IMR-90 (cell line): ENCODE results near the gene TMEM30A. TPM values are rescaled to one million over a fixed set of nuclear protein-coding genes. Genes with fewer than 3 reads are reported as not detected.

Source experiments
- ATAC-seq: fragments of 200-7000 bp; cut with Tn5 transposase; 2 replicates; pipeline ENCODE4 v1.9.1; 2020; ENCODE audit warnings: low read depth, mild to moderate bottlenecking, moderate library complexity
- BruUV-seq: library from RNA; stranded (reverse); fragments of 400-500 nt; replicated peaks from 2 replicates; lab custom pipeline; 2021; lab: Mats Ljungman, UMichigan
- CTCF ChIA-PET: fragments of 300-600 bp; formaldehyde crosslinking; extraction: SDS; loops from one replicate; lab custom pipeline; 2021; ENCODE audit warnings: antibody characterized with exemption; lab: Yijun Ruan, JAX
- POLR2A ChIA-PET: fragments of 300-600 bp; sonication (Branson Sonifier 250); formaldehyde crosslinking; loops from one replicate; lab custom pipeline; 2022; ENCODE audit warnings: antibody characterized with exemption; ENCODE audit not compliant: unreplicated experiment; lab: Charles Lee
- DNase-seq: peaks from one replicate; pipeline ENCODE4 v3.0.0; 2013
- H2AFZ ChIP-seq: replicated peaks from 2 replicates; pipeline ENCODE3; 2013; ENCODE audit warnings: low read length, mild to moderate bottlenecking; ENCODE audit not compliant: poor library complexity
- H2AK5ac ChIP-seq: 2 replicates; pipeline ENCODE4 v1.6.1; 2013; ENCODE audit warnings: low read depth, low read length, inconsistent platforms
- H2AK9ac ChIP-seq: replicated peaks from 2 replicates; pipeline ENCODE3; 2013; ENCODE audit warnings: mild to moderate bottlenecking, low read depth, low read length, moderate library complexity; ENCODE audit not compliant: poor library complexity
- H2BK120ac ChIP-seq: 2 replicates; pipeline ENCODE4 v1.6.1; 2013; ENCODE audit warnings: low read depth, low read length, inconsistent platforms
- H2BK15ac ChIP-seq: 3 replicates; pipeline ENCODE4 v1.6.1; 2013; ENCODE audit warnings: low read depth, low read length, inconsistent platforms
- H2BK20ac ChIP-seq: 2 replicates; pipeline ENCODE4 v1.6.1; 2013; ENCODE audit warnings: low read depth, mild to moderate bottlenecking, inconsistent platforms, low read length, moderate library complexity
- H2BK5ac ChIP-seq: 2 replicates; pipeline ENCODE4 v1.6.1; 2013; ENCODE audit warnings: mild to moderate bottlenecking, low read depth, low read length, inconsistent platforms; ENCODE audit not compliant: poor library complexity, severe bottlenecking
- H3K14ac ChIP-seq: replicated peaks from 2 replicates; pipeline ENCODE4 v1.6.1; 2013; ENCODE audit warnings: low read depth, low read length, inconsistent platforms
- H3K18ac ChIP-seq: 2 replicates; pipeline ENCODE4 v1.6.1; 2013; ENCODE audit warnings: low read depth, low read length, control low read depth
- H3K23ac ChIP-seq: 2 replicates; pipeline ENCODE4 v1.6.1; 2013; ENCODE audit warnings: low read depth, low read length, inconsistent platforms
- H3K27ac ChIP-seq: 2 replicates; pipeline ENCODE4 v1.5.1; 2013; ENCODE audit warnings: mild to moderate bottlenecking, control low read depth, low read length; ENCODE audit not compliant: insufficient read depth
- H3K27me3 ChIP-seq: 2 replicates; pipeline ENCODE4 v1.6.1; 2013; ENCODE audit warnings: low read length; ENCODE audit not compliant: control insufficient read depth, insufficient read depth
- H3K36me3 ChIP-seq: 2 replicates; pipeline ENCODE4 v1.6.1; 2013; ENCODE audit warnings: low read length, mixed read lengths; ENCODE audit not compliant: control insufficient read depth, insufficient read depth
- H3K4ac ChIP-seq: 2 replicates; pipeline ENCODE4 v1.6.1; 2013; ENCODE audit warnings: low read depth, low read length, inconsistent platforms
- H3K4me1 ChIP-seq: 2 replicates; pipeline ENCODE4 v1.6.1; 2013; ENCODE audit warnings: low read length, mixed read lengths; ENCODE audit not compliant: control insufficient read depth, insufficient read depth
- H3K4me2 ChIP-seq: 2 replicates; pipeline ENCODE4 v1.6.1; 2013; ENCODE audit warnings: low read depth, mild to moderate bottlenecking, control low read depth, low read length, moderate library complexity
- H3K4me3 ChIP-seq: 2 replicates; pipeline ENCODE4 v1.5.1; 2013; ENCODE audit warnings: low read depth, mild to moderate bottlenecking, control low read depth, low read length, moderate library complexity; ENCODE audit not compliant: insufficient read depth
- H3K56ac ChIP-seq: 2 replicates; pipeline ENCODE4 v1.6.1; 2013; ENCODE audit warnings: low read length, inconsistent platforms; ENCODE audit not compliant: insufficient read depth; ENCODE audit errors: extremely low read depth
- H3K79me1 ChIP-seq, 2 experiments: 2 replicates each; pipeline ENCODE4 v1.6.1; 2013; ENCODE audit warnings: low read length in 2 of 2, inconsistent platforms in 1 of 2, low read depth in 1 of 2
- H3K9ac ChIP-seq: 2 replicates; pipeline ENCODE4 v1.6.1; 2013; ENCODE audit warnings: low read depth, low read length, control low read depth
- H3K9me1 ChIP-seq: 2 replicates; pipeline ENCODE4 v1.6.1; 2013; ENCODE audit warnings: low read length, inconsistent platforms; ENCODE audit not compliant: insufficient read depth
- H3K9me3 ChIP-seq: 2 replicates; pipeline ENCODE4 v1.6.1; 2013; ENCODE audit warnings: low read length; ENCODE audit not compliant: control insufficient read depth, insufficient read depth
- H4K20me1 ChIP-seq: 2 replicates; pipeline ENCODE4 v1.6.1; 2013; ENCODE audit warnings: low read length, inconsistent platforms; ENCODE audit not compliant: insufficient read depth
- H4K5ac ChIP-seq: 2 replicates; pipeline ENCODE4 v1.6.1; 2013; ENCODE audit warnings: mild to moderate bottlenecking, low read depth, low read length, control low read depth
- H4K8ac ChIP-seq, 2 experiments: 2 replicates each; pipeline ENCODE4 v1.6.1; 2013; ENCODE audit warnings: low read depth in 2 of 2, low read length in 2 of 2, control low read depth in 1 of 2, inconsistent platforms in 1 of 2
- H4K91ac ChIP-seq: 2 replicates; pipeline ENCODE4 v1.6.1; 2013; ENCODE audit warnings: low read depth, low read length, inconsistent platforms; ENCODE audit not compliant: insufficient read depth
- BHLHE40 ChIP-seq: fragments of 150-350 bp; IDR thresholded peaks from 2 replicates; pipeline ENCODE4 v1.6.1; 2016; ENCODE audit warnings: mild to moderate bottlenecking, low read depth, low read length
- CEBPB ChIP-seq: IDR thresholded peaks from 2 replicates; pipeline ENCODE4 v1.6.1; 2012; ENCODE audit warnings: low read depth, low read length, improper control_type of control experiment
- CHD1 ChIP-seq: IDR thresholded peaks from 2 replicates; pipeline ENCODE4 v1.6.1; 2012; ENCODE audit warnings: low read depth, low read length, improper control_type of control experiment
- FOS ChIP-seq: fragments of 150-350 bp; IDR thresholded peaks from 2 replicates; pipeline ENCODE4 v1.6.1; 2016; ENCODE audit warnings: low read depth, low read length
- MAZ ChIP-seq: IDR thresholded peaks from 2 replicates; pipeline ENCODE4 v1.6.1; 2012; ENCODE audit warnings: low read depth, mild to moderate bottlenecking, low read length, improper control_type of control experiment, moderate library complexity, borderline replicate concordance
- MXI1 ChIP-seq: IDR thresholded peaks from 2 replicates; pipeline ENCODE4 v1.6.1; 2012; ENCODE audit warnings: low read depth, mild to moderate bottlenecking, low read length, moderate library complexity, borderline replicate concordance
- POLR2A ChIP-seq: IDR thresholded peaks from 2 replicates; pipeline ENCODE4 v1.6.1; 2012; ENCODE audit warnings: mild to moderate bottlenecking, low read depth, low read length
- RCOR1 ChIP-seq: IDR thresholded peaks from 2 replicates; pipeline ENCODE4 v1.6.1; 2012; ENCODE audit warnings: mild to moderate bottlenecking, low read length, improper control_type of control experiment; ENCODE audit not compliant: insufficient replicate concordance
- SMC3 ChIP-seq: fragments of 150-350 bp; IDR thresholded peaks from 2 replicates; pipeline ENCODE4 v1.6.1; 2016; ENCODE audit warnings: low read depth, mild to moderate bottlenecking, antibody characterized with exemption, low read length, moderate library complexity
- WGBS, 2 experiments: methylation state at CpG; one replicate each; pipeline versions ENCODE4 v1.1.5 to v1.1.7; 2013; ENCODE audit warnings: missing lambda C conversion rate in 2 of 2; ENCODE audit not compliant: insufficient read length in 1 of 2; ENCODE audit errors: extremely low coverage in 2 of 2; 5-methylcytosine and 5-hydroxymethylcytosine counted together
- dilution Hi-C: fragments of 300-500 bp; cut with HindIII; formaldehyde crosslinking; loops from one replicate; pipeline ENCODE4 v1.14.3; 2018; ENCODE audit warnings: low sequenced_read_pairs; ENCODE audit not compliant: unreplicated experiment
- in situ Hi-C: fragments of 300-500 bp; cut with MboI; formaldehyde crosslinking; loops from 3 replicates; pipeline ENCODE4 v1.14.3; 2019; ENCODE audit warnings: low sequenced_read_pairs, inconsistent platforms, mixed read lengths
- intact Hi-C: fragments of 100-400 bp; cut with micrococcal nuclease; formaldehyde crosslinking; loops from 2 replicates; pipeline ENCODE4 v1.10.0; 2022
- polyA plus RNA-seq, 3 experiments: library from polyadenylated mRNA; depleted of rRNA; stranded (reverse); fragments of >200 nt; gene quantifications; 2 replicates each; pipeline ENCODE4 v1.2.3, GENCODE V29; 2012; ENCODE audit warnings: low replicate concordance in 1 of 3
- total RNA-seq: library from RNA; depleted of rRNA; stranded (reverse); fragments of >200 nt; gene quantifications from 2 replicates; pipeline ENCODE4 v1.2.3, GENCODE V29; 2012
- TF ChIP-seq, protein P1 (sequence below): conservative IDR thresholded peaks from 2 replicates; pipeline ENCODE4 v1.5.1; 2012; ENCODE audit warnings: mild to moderate bottlenecking, low read depth, low read length, improper control_type of control experiment

The TMEM30A gene
- total and polyA plus RNA-seq, 2 of the 4 experiments (the other 2 are of a cell fraction), result 48.5 to 111 TPM

- Histone ChIP-seq H3K4me3 (peak within 1 kb of the TSS; percentile 75), H3K56ac (peak within 1 kb of the TSS; percentile 89), H2AK5ac (peak within 1 kb of the TSS; percentile 94), H3K9me1 (no peaks in the 10 kb centered on the region), H2AK9ac (peak within 1 kb of the TSS; percentile 97), H2BK120ac (peak within 1 kb of the TSS; percentile 98), H2BK20ac (peak within 1 kb of the TSS; percentile 97), H3K9ac (peak within 1 kb of the TSS; percentile 96), H3K4ac (peak within 1 kb of the TSS; percentile 94), H2BK15ac (peak within 1 kb of the TSS; percentile 98), H3K4me1 (peaks cover 24% of the 10 kb centered on the region), H3K9me3 (no peaks in the 10 kb centered on the region), H2BK5ac (peak within 1 kb of the TSS; percentile 88), H2AFZ (peak within 1 kb of the TSS; percentile 87), H4K5ac (peak within 1 kb of the TSS; percentile 82), H3K36me3 (peaks cover 7% of the 10 kb centered on the region), H3K14ac (peak within 1 kb of the TSS; percentile 97), H4K91ac (peak within 1 kb of the TSS; percentile 98), H3K23ac (peak within 1 kb of the TSS; percentile 98), H4K8ac (peak within 1 kb of the TSS; percentile 74 to 92), H4K20me1 (peaks cover 38% of the 10 kb centered on the region), H3K27me3 (no peaks in the 10 kb centered on the region), H3K18ac (peak within 1 kb of the TSS; percentile 95), H3K4me2 (peak within 1 kb of the TSS; percentile 79), H3K27ac (peak within 1 kb of the TSS; percentile 91), H3K79me1 (peaks cover 0 to 26% of the 10 kb centered on the region in 2 experiments; a peak in 2 of 4 replicates)
- 0 out of 2 replicates have a peak, but pooled peaks have one; percentile 2 for TF ChIP-seq SMC3
- TF ChIP-seq BHLHE40, result peak; percentile 72
- no peak for TF ChIP-seq CHD1
- TF ChIP-seq FOS, result peak; percentile 81
- TF ChIP-seq RCOR1, result no peak
- TF ChIP-seq POLR2A, result peak; percentile 97
- TF ChIP-seq CEBPB, result peak; percentile 92
- TF ChIP-seq, protein P1, sequence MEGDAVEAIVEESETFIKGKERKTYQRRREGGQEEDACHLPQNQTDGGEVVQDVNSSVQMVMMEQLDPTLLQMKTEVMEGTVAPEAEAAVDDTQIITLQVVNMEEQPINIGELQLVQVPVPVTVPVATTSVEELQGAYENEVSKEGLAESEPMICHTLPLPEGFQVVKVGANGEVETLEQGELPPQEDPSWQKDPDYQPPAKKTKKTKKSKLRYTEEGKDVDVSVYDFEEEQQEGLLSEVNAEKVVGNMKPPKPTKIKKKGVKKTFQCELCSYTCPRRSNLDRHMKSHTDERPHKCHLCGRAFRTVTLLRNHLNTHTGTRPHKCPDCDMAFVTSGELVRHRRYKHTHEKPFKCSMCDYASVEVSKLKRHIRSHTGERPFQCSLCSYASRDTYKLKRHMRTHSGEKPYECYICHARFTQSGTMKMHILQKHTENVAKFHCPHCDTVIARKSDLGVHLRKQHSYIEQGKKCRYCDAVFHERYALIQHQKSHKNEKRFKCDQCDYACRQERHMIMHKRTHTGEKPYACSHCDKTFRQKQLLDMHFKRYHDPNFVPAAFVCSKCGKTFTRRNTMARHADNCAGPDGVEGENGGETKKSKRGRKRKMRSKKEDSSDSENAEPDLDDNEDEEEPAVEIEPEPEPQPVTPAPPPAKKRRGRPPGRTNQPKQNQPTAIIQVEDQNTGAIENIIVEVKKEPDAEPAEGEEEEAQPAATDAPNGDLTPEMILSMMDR, result peak; percentile 6; the same call in 1 of the 2 replicates
- peak; percentile 87; the same call in 1 of the 2 replicates for TF ChIP-seq MAZ
- TF ChIP-seq MXI1, result no peak
- dilution Hi-C loops, result no loop called here
- ChIA-PET CTCF (interaction anchor here (1.1 to 2.6 kb wide), 2 partner anchors 92 to 1118 kb away, joined by 3 to 9 read pairs; no protein-coding TSS in a partner anchor), POLR2A (interaction anchor here (0.6 to 0.9 kb wide), 4 partner anchors 916 to 1080 kb away, joined by 3 to 4 read pairs (median 3); no protein-coding TSS in a partner anchor)
- DNase-seq (peak; percentile 100), ATAC-seq (peak; percentile 68)
- WGBS, 2 experiments, result 1% methylated on average over 19 of the region's 64 CpGs; no CpG with 5 or more reads in 1 of the 2 experiments
- BruUV-seq, result TSS peak; percentile 51
- in situ Hi-C loops, result loop anchor here (10.0 kb wide), 1 partner anchor 791 kb away; no protein-coding TSS in a partner anchor
- intact Hi-C loops, result loop anchor here (2.0 to 10.0 kb wide), 8 partner anchors 111 to 1404 kb away; no protein-coding TSS in a partner anchor
These were observed 78.6 kb downstream of the TMEM30A start, which contains the start of gene COL12A1 for GRCh38 chr6:75205776-75206575. COL12A1 (minus strand) TSS chr6:75206053; CDS start chr6:75202792, 3,261 bp downstream.
